ENCODE data around the gene TOP2B.

Gene TOP2B

DNA sequence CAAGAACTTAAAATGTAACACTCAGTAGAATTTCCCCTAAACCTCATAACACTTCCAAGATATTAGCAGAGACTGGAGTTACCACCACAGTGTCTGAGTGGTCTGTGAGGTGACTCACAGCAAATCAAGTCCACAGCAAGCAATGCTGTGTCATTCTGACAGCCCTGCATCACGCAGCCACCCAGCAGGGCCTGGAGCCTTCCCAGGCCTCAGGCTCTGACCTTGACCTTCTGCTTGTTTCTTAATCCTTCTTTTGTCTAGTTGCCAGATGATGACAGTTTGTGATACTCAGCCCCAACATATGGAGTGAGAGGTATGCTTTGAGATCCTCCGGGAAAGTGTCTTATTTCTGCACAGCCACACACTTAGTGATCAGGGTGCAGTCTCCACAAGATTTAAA lies 82.5 kb downstream of the TOP2B start:
- peak; percentile 6 for DNase-seq (ENCODE audit: low spot score)

DNA sequence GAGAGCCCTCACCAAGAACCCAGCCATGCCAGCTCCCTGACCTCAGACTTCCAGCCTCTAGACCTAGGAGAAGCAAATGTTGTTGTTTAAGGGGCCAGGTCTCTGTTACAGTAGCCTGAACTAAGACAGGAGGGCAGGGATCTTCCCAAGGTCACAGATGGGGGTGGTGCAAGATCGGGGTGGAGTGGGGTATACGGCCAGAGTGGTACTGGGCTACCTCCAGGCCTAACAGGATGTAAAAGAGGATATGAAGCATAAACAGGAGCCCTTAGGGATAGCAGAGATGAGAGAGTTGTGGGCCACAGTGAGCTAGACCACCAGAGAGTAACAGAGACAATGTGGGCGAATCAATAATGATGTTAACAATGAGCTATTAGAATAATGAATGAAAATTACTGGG lies 82.9 kb downstream of the TOP2B start:
- DNase-seq (ENCODE audit: low spot score), result no peak

DNA sequence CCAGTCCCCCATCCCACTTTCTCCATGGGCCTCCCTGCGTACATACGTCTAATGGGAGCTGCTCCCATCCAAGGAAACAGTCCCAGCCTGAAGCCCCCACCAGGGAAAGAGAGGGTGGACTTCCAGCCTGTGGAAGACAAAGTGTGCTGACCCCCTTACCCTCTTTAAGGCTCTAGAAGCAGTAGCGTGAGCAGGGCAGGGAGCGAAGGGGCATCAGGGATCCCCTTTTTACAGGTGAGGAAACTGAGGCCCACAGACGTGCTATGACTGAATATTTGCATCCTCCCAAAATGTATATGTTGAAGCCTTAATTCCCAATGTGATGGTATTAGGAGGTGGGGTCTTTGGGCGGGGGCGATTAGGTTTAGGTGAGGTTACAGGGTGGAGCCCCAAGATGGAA lies 83.4 kb downstream of the TOP2B start:
- no peak for DNase-seq (ENCODE audit: low spot score)

DNA sequence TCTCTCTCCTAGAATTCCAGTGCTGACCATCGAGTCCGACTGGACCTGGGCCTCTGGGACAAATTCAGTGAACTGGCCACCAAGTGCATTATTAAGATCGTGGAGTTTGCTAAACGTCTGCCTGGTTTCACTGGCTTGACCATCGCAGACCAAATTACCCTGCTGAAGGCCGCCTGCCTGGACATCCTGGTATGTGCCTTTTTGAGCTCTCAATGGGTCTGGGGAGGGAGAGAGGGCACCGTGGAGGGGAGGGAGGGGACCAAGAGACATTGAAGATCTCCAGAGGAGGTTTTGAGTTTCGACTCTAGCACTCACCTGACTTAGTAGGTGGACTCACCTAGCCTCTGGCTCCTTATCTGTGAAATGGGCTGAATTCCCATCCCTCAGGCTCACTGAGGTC lies 84.2 kb downstream of the TOP2B start:
- no peak for DNase-seq (ENCODE audit: low spot score)

DNA sequence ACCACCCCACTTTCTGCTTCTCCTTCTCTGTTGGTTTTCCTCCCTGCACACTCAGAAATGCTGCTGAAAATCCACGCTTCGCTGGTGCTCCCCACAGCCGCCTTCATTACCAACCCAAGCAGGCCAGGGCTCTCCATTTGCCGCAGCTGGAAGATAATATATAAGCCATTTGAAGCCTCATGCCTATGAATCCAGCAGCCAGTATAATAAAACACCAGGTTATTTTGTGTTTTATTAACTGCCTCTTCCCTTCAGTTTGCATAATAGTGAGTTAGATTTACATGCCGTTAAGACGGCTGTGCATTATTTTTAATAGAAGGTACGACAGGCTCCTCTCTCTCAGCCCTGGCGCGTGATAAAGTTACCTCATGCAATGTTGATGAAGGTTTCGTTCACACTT lies 86.6 kb downstream of the TOP2B start:
- DNase-seq (ENCODE audit: low spot score), result no peak

DNA sequence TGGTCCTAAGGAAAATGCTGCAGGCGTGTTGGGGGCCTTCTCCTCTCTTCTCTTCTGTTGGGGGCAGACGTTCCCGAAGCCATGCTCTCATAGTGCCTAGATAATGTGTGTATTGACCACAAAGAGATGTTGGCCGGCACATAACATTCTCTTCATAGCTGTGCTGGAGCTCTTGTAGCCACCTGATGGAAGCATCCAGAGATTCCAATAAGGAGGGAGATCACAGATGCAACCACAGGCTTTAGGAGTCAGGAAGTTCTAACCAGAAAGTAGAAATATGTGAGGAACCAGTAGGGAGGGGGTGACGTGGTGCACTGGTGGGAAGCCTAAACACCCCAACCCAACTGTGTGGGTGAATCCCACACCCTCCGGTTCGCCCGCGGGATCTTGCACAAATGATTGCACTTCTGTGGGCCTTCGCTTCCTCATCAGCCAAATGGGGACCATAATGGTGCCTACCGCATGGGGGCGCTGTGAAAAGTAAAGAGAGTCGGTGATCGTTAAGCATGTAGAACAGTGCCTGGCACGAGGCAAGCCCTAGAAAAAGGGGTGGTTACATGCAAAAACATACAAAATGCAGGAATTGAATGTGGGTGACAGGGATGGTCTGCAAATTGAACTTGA lies 87.8 kb downstream of the TOP2B start:
- no peak for DNase-seq (ENCODE audit: low spot score)

DNA sequence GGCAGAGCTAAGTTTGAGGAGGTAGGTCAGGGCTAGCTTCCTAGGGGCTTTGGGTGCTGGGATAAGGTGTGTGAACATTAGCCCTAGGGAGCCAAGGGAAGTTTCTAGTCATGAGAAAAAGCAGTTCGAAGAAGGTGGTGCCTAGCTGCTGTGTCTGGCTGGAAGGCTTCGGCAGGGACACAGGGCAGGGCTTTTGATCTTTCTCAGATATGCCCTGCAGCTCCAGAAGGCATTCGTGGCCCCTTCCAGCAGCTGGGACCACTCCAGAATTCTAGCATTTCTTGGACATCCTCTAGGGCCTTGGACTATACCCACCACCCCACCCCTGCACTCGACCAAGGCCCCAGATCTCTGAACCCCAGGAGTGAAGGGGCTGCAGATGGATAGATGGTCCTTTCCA lies 88.6 kb downstream of the TOP2B start:
- DNase-seq (ENCODE audit: low spot score), result no peak

DNA sequence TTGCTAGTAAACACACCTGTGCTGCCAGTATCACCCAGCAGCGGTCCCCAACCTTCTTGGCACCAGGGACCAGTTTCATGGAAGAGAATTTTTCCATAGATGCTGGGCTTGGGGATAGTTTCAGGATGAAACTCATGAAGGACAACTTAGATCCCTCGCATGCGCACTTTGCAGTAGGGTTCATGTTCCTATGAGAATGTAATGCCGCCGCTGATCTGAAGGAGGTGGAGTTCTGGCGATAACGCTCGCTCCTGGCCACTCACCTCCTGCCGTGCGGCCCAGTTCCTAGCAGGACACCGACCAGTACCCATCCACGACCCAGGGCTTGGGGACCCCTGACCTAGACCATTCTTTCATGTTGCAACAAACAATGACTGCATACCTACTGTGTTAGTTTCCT lies 89.7 kb downstream of the TOP2B start:
- DNase-seq (ENCODE audit: low spot score), result no peak

DNA sequence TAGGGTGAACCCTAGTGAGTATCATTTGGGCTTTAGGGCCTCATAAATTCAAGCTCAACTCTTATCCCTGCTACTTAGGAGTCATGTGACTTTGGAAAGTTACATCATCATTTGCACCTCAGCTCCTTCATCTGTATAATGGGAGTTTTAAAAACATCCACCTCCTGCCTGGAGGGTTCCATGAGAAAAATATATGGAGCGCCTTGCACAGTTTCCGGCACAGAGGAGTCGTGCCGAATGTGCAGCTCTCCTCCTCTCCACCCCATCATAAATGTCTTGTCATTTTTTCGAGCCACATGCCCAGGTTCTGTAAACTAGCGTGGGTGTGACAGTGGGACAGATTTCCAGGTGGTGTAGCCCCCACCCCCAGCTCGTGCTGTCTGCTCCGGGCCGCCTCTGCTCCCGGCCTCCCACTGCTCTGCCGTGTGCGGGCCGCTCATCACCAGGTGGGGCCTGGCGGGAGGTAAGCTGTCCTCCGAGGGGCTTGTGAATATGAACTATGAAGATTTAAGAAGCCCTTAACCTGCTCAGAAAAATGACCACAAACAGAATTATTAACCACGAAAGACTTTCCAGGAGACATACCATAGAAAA lies 90.4 kb downstream of the TOP2B start:
- no peak for DNase-seq (ENCODE audit: low spot score)

DNA sequence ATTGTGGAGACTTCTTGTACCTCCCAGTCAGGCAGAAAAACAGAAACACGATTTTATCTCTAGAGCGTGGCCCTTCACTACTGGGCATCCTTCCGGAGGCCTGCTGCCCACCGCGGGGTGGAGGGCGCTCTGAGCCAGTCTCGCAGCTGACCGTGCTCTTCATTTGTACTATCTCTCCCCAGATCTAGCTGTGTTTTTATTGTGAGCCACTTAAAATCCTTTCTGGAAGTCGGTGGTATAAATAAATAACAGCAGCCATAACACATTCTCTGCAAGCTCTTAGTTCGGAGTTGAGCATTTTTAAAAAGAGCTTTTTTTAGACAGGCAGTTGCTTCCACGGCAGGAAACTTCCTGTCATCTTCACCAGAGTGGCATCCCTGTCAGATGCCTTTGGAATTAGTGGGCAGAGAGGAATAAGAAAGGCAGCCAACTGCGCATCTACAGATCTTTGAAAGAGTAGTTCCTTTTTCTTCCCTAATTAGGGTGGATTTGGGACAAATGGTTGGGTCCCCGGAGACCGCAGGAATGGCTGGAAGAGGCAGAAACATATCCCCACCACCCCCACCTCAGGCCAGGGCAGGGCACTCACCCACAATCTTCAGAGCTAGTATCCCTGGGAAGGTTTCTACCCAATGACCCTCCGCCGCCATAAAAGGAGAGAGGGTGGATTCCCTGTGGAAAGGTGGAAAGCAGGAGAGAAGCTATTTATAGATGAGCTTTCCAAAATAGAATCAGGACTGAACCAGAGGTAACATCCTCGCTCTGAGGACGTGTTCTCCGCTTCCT lies 91.1 kb downstream of the TOP2B start:
- DNase-seq (ENCODE audit: low spot score), result peak; percentile 4

DNA sequence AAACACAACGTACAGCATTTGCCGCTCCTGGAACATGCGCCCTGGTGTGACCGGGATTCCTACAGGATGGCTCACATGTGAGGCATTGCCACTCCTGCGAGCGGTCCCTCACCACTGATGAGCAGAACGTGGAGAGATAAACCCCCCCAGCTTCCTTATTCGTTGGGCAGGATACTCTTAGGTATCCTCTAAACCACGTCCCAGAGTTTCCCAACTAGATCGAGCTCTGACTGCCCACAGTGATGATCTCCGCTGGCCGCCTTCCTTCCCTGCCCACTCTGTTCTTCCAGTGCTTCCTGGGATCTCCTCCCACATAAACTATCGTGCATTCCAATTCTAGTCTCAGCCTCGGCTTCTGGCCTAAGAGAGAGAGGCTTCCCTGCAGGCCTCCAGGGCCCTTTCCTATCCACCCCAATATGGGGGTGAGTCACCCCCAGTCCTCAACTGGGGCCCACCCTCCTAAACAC lies 91.8 kb downstream of the TOP2B start:
- no peak for DNase-seq (ENCODE audit: low spot score)

DNA sequence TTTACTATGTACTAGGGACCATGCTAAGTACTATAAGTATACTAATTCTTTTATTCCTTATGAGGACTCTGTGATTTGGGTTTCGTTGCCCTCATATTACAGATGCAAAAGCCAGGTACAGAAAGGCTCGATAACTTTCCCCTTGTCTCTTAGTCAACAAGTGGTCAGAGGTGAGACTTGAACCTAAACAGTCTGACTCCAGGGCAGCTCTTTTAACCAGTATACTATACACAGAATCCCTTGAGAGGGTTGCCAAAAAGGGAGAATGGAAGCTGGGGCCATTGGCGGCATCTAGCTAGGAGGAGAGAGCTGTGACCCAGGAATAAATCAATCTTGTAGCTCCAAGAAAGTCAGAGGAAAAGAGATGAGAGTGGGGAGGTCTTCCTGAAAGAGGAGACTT lies 92.4 kb downstream of the TOP2B start:
- DNase-seq (ENCODE audit: low spot score), result no peak

DNA sequence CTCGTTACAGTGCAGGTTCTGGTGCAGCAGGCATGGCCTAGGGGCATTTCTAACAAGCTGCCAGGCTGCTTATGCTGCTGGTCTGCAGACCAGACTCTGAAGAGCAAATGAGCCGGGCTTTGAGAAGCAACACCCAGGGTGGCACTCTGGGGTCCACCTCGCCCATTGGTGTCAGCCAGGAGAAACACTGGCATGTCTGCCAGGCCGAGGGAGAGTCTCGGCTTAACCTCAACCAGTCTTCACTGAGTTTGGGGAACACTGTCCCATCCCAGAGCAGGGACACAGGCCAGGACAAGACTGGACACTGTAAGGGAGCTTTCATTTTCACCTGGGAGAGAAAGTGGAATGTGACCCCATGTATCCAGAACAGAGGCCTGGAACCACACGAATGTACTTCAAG lies 93.4 kb downstream of the TOP2B start:
- DNase-seq (ENCODE audit: low spot score), result no peak

DNA sequence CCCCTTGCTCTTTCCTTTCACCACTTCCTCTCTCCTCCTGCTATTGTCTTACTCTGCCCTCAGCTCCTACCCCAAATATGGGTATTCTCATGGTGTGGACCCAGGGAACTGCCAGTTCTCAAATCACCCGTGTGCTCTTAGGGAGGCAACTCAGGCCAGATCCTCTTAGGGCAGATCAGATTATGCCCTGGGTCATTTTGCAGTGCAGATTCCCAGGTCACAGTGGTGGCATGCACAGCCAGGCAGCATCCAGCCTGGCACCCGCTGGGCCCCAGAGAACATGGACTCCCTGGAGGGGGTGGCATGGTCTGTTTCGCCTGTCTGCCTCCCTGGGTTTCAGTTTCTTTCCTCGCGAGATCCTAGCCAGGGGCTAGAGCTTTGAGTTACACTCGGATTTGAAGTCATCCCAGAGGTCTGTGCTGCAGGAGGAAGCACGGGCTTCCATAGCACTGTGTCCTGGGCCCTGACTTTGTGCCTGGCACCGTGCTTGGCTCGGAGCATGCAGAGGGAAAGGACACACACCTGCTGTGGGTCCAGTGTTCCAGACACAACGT lies 96.1 kb downstream of the TOP2B start:
- DNase-seq (ENCODE audit: low spot score), result no peak

DNA sequence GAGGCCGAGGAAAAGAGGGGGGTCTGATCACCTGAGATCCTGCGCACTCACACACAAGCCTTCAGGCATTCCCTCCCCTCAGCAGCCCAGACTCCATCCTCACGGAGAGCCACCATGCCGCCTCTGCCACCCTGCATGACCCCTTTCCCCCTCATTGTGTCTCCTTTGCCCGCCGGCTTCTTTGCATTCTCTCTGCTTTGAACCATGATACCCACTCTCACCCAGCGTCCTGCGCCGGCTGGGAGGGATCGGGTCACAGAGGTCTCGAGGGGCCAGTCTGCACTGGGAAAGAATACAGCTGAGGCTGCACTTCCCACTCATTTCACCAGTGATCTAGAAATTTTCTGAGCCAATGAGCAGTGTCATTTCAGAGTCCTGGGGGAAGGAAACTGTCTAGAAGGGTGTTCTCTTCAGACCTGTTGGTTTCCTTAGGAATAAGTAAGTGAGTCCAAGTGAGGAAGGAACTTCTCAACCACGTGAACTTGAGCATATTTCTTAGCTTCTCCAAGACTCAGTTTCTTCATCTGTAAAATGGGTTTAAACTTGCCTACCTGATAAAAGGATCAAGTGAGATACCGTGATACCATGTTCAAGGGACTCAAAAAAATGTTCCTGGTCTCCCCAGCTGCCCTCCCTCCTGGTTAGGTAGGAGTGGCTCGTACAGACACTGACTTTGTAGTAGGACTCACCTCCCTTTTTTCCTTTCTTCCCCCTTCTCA lies 96.7 kb downstream of the TOP2B start:
- DNase-seq (ENCODE audit: low spot score), result no peak

DNA sequence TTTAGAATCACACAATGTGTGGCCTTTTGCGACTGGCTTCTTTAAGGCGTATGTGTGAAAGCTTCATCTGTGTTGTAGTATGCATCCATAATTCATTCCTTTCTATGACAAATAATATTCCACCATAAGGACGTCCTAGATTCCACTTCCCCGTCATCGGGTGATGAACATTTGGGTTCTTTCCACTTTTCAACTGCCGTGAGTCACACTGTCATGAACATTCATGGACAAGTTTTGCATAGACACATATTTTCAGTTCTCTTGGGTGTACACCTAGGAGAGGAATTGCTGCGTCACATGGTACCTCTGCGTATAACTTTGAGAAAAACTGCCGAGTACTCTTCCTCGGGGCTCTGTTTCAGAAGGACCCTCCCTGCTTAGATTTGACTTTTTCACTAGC lies 97.3 kb downstream of the TOP2B start:
- no peak for DNase-seq (ENCODE audit: low spot score)

DNA sequence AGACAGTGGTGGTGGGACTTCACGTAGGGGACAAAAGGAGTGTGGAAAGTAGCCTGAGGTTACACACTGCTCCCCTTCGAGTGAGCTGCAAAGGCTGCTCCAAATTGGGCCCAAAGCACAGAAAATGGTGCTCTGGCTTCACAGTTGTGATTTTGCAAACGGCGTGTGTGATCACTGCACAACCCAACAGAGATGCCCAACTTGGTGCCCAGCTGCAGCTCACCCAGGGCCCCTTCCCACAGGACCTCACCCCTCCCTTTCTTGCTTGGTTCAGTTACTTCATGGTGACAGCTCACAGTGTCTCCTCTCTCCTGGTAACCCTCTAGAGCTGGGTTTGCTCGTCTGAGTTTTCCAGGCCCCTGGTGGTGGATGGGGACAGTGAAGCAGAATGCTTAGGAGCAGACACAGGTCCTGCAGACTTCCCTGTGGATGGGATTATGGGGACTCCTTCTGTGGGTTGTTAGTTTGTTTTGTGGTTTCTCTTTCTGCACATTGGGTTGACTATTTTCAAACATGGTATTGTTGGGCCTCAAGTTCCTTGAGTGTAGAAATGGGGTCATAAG lies 98.3 kb downstream of the TOP2B start:
- no peak for DNase-seq (ENCODE audit: low spot score)

DNA sequence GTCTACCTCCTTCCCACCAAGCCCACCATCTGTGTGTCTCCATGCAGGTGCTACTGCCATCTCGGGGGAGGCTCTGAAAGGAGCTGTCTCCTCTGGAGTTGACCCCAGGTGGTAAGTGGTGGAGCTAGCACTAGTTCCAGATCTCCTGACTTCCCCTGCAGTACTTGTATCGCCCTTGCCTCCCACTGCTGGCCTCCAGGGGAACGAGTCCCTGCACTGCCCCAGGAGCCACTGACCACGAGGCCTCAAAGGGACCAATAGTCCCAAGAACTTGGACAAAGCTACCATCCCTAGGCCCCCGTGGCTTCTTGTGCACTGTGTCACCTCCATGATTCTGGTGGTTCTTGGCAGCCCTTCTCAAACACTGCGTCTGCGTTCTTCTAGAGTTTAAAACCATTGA lies 98.9 kb downstream of the TOP2B start:
- DNase-seq (ENCODE audit: low spot score), result no peak

DNA sequence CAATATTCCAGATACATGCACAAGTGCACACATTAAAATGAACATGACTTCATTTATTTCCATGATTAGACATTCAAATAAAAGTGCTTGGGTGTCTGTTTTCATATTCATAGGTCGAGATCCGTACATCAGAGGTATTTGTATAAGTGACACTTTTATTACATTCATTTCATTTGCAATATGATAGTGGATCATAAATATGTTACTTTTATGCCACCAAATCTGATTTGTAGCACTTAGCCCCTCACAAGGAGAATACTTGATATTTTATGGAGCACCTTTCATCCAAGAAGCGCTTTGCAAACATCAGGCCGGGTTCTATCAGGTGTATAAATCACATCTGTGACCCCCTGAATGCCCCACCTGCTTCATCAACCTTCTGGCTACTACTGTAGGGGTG lies 100.6 kb downstream of the TOP2B start:
- DNase-seq (ENCODE audit: low spot score), result no peak

DNA sequence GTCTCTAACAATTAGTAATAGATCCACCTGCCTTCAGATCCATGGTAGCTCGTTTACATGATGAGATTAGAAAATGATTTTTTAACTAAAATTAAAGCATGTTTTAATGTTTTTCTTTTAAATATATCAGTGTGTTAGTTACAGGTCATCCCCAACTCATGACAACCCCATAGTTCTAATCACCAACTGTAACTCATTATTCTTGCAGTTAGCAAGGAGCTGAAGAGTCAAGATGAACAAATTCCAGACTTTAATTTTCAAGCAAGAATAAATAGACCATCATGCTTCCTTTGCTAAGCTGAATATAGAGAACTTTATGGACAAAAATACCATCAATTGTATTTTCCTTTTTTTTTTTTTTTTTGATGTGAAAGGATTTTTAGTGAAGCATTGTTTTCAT lies 101.1 kb downstream of the TOP2B start:
- no peak for DNase-seq (ENCODE audit: low spot score)

DNA sequence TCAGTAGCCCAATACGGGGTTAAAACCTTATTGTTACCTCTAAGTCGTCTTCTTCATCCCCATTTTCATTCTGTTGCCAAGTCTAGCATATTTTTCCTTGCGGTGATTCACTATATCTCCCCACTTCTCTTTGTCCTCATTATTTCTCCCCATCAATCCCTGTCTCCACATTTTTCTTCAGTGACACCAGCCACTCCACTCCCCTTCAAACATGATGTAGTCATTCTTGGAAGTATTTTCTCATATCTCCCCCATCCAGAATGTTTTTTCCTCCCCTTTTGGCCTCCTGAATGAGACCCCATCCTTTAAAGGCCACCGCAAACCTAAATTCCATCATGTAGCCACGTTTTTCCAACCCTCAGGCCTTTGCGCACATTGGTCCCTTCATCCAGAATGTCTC lies 105.9 kb downstream of the TOP2B start:
- no peak for DNase-seq (ENCODE audit: low spot score)

DNA sequence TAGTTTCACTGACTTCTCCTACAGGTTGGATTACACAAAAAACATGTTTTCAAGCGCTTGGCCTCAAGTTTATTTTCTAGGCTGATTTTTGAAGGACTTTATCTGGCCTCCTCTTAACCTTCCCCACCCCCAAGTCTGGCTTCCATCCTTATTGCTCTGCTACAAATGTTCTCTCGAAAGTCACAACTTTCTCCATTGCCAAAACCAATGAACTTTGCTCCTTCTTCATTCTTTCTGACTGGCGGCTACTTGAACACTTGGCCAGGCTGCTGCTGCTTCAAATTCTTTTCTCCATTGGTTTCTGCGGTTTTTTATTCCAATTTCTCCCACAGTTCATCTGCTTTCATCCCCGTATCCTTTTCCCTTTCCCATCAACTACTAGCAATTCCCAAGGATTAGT lies 106.6 kb downstream of the TOP2B start:
- DNase-seq (ENCODE audit: low spot score), result no peak
